GM23338 (cell line): ENCODE results near the gene MYO18B.

ENCODE experiments used
- CTCF ChIP-seq, 2 experiments: fragments of 200-600 bp in 1 of 2; sonication (generic) in 1 of 2; conservative IDR thresholded peaks; 2 replicates each; pipeline versions ENCODE4 v1.5.1 to v1.6.1; 2016 to 2017; ENCODE audit warnings: antibody characterized with exemption in 2 of 2, low read depth in 2 of 2, mild to moderate bottlenecking in 2 of 2, moderate library complexity in 1 of 2
- TF ChIP-seq, protein P1 (sequence below): IDR thresholded peaks from one replicate; pipeline ENCODE4 v1.6.1; 2018; ENCODE audit warnings: antibody characterized with exemption; ENCODE audit not compliant: unreplicated experiment

DNA sequence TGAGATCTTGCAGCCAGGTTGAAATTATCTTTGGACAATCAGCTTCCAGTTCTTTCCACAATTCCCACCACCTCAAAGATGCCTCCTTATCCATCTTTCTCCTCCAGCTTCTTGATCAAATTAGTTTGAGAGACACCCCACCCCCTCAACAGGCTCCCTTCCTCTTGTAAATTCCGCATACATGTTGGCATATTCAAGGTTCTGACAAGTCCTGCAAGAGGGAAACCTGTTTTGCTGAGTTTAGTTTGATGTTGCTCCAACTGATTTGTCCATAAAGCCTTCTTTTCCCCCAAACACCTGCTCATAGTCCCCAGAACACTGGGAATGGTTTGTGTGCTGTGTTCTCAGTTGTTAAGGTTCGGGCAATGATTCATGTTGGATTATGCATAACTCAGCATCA, 73.6 kb downstream of the MYO18B start:
- TF ChIP-seq CTCF (conservative IDR thresholded peaks at IDR 0.05; ENCODE audit: low read depth in 2 of 2) = no peak
- TF ChIP-seq, protein P1, sequence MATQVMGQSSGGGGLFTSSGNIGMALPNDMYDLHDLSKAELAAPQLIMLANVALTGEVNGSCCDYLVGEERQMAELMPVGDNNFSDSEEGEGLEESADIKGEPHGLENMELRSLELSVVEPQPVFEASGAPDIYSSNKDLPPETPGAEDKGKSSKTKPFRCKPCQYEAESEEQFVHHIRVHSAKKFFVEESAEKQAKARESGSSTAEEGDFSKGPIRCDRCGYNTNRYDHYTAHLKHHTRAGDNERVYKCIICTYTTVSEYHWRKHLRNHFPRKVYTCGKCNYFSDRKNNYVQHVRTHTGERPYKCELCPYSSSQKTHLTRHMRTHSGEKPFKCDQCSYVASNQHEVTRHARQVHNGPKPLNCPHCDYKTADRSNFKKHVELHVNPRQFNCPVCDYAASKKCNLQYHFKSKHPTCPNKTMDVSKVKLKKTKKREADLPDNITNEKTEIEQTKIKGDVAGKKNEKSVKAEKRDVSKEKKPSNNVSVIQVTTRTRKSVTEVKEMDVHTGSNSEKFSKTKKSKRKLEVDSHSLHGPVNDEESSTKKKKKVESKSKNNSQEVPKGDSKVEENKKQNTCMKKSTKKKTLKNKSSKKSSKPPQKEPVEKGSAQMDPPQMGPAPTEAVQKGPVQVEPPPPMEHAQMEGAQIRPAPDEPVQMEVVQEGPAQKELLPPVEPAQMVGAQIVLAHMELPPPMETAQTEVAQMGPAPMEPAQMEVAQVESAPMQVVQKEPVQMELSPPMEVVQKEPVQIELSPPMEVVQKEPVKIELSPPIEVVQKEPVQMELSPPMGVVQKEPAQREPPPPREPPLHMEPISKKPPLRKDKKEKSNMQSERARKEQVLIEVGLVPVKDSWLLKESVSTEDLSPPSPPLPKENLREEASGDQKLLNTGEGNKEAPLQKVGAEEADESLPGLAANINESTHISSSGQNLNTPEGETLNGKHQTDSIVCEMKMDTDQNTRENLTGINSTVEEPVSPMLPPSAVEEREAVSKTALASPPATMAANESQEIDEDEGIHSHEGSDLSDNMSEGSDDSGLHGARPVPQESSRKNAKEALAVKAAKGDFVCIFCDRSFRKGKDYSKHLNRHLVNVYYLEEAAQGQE = no peak
